Activated CD4-positive, alpha-beta T cell treated with anti-CD3 and anti-CD28 coated beads, Interleukin-2, amount 50 U/mL, for 1 hour (primary cell): ENCODE measurements around the gene HTRA2.

Experiments
- DNase-seq: peaks from one replicate; pipeline ENCODE4 v3.0.0-alpha.2; 2020

HTRA2 gene

DNA sequence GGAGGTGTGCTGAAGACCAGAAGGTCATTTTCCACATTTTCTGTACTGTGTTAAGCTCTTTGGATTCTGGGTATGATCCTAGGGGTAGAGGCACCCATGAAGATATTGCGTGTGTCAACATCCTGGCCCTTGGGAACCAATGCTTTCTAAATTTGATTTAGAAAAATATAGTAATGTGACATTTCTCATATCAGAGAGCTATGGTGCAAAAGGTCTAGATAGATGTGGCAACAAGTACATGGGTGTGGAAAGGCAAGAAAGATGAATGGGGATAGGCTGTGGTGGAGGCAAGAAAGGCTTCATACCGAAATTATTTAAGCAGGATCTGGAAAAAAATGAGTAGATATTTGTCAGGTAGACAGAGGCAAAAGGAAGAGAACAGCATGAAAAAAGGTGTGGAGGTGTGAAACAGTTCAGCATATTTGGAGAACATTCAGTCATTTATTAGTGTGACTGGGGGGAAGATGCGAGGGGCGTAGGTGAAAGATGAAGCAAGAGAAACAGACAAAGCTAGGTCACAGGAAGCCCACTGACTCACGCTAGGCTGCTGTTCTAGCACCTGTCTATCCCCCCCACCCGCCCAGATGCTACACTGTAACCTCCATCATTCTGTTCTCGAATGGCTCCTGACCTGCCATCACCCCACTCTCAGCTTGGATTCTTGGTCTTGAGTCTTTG is 36.5 kb downstream of the HTRA2 start:
- DNase-seq = no peak

DNA sequence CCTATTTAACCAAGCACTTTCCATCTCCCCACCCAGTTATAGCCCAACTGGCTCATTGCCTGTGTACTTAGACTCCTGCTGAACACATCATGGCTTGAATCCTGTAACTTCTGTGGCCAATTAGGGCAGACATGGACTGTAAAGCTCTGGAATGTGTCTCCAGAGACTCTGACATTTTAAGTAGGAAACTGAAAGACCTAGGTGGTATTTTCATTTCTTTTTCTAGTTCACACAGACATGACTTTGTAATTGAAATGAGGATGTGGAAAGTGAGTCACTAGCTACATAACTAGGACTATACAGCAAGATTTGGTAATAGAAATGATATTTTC is 37.0 kb downstream of the HTRA2 start:
- no peak for DNase-seq

DNA sequence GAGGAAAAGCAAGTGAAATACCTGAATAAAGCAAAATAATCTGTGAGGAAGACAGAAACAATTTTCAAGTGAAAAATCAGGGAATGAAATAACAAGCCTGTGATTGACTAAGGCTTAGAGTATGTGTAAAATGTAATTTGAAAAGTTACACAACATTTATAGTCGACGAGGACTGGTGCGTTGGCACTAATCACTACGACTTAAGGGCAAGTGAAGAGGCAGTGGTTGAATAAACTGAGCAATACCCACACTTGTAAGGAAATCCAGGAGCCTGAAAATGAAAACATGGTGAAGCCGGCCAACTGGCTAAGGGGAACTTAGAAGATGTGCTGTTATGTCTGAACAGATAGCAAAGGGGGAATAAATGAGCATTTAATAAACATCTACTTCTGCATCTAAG is 38.1 kb downstream of the HTRA2 start:
- no peak for DNase-seq

DNA sequence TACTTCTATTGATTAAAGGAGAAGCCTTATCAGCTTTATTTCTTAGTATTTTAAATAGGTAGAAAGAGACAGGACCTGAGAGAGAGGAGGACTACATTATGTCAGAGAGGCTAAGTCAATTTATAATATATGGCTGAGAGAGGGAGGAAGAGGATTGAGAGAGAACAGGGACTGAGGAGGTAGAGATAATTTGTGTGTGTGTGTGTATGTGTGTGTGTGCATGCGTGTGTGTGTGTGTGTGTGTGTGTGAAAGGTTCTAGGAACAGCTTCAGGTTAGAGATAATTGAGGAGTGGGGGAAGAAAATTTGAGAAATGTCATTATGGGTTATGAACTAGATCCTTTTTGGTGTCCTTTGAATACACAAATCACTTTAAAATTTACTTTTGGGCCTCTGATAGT is 40.0 kb downstream of the HTRA2 start:
- DNase-seq = no peak

DNA sequence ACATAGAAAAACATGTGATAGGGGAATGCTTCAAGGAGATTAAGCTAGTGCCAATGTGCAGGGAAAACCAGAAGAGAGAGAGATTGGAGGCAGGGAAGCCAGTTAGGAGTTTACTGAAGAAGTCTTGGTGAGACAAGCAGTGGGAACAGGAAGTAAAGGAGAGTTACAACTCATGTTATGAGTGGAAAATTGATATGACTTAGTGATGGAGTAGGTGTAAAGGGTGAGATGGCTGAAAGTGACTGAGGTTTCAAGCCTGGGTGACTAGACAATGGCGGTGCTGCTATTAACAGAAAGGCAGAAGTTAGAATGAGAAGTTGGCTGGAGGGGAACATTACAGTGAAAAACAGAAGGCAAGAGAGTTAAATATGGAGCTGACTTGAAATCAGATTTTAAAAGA is 41.3 kb downstream of the HTRA2 start:
- DNase-seq = no peak

DNA sequence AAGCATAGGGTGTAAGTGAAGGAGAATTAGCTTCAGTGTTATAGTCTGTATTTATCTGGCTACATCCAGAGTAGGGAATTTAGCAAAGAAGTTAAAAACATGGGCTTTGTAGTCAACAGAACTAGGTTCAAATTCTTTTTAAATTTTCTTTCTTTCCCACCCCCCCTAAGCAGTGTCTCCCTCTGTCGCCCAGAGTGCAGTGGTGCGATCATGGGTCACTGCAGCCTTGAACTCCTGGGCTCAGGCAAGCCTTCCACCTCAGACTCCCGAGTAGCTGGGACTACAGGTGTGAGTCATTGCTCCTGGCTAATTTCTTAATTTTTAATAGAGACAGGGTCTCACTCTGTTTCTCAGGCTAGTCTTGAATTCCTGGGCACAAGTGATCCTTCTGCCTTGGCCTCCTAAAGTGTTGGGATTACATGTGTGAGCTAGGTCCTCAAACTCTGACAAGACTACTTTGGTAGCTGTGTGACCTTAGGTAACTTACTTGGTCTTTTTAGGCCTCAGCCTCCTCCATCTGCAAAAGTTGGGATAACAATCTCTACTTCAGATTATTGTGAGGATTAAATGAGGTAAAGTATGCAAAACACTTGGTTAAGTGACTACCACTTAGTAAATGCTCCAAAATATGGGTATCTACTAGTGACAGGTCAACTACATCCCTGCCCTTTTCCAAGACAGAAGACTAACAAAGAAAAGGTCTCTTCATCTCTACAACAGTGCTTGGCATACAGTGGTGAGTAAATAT is 42.6 kb downstream of the HTRA2 start:
- no peak for DNase-seq

DNA sequence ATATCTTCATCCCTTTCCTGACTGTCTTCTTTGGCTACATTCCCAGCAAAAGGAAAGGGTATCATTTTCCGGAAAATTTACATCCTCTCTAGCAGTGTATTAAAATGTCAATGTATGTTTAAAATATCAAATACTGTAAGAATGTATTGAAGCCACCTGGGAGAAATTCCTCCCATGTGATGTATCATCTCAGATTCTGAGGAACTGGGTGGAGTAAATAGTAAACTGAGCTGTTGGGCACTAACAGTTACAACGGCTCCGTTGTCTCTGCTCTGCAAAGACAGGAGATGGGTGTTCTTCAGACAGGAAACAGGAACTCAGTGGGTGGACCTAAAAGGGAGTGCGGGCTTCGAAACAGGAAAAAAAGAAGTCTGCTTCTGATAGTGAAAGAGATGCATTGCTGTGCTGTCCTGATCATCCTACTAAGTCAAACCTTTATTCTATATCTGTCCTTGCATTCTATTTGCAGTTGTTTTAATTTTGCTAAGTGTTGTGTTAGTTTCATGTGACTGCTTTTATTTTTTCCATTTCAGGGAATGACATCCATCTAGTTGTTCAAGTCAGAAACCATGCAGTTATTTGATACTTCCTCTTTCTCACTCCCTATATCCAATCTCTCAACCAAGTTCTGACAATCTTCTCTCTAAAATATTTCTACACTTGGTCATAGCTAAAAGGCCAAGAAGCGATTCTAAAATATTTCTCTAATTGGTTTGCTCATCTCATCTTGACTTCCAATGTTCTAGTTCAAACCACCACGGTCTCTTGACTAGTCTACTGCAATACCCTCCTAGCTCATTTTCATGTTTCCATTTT is 44.2 kb downstream of the HTRA2 start:
- no peak for DNase-seq

DNA sequence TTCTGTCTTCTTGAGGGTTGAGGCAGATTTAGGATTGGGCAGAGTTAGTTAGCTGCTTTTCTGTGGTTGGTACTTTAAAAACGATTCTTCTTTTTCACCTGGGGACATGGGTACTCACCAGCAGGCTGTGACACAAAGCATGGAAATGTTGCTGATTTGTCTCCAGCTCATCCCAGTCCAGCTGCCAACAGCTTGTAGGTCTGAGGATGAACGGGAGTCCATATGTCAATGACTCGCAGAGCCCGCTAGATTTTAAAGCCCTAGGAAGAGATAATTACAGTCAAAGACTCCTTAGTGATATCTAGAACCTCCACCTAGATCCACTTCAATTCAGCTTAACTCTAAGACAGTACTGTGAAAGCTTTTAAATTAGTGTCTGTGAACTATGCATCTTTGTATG is 45.6 kb downstream of the HTRA2 start:
- no peak for DNase-seq

DNA sequence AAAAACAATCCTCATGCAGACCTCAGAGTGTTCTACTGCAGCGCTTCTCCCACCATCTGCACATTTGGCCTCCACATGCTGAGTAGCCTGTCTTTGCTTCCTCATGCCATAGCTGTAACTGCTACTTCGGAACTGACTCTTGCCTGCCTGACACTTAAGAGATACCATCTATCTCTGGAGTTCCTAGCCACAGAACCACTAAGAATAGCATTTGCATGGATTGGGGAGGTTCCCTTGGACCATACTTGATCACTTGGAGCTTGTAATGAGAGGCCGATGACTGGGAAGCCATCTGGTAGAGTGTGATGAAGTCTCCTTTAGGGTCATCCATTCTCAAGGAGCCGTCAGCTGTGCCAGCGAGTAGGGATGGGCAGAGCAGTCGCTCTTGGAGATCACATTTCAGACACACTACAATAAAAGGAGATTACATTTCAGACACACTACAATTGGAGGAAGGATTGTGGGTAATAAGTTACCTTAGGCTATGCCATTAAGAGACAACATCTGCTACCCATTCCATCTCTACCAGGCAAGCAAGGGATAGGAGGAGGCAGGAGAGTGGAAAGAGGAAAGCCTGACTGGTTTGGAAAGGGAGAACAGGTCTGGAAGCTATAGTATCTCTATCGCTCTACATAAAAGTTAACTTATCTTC is 46.6 kb downstream of the HTRA2 start:
- no peak for DNase-seq

DNA sequence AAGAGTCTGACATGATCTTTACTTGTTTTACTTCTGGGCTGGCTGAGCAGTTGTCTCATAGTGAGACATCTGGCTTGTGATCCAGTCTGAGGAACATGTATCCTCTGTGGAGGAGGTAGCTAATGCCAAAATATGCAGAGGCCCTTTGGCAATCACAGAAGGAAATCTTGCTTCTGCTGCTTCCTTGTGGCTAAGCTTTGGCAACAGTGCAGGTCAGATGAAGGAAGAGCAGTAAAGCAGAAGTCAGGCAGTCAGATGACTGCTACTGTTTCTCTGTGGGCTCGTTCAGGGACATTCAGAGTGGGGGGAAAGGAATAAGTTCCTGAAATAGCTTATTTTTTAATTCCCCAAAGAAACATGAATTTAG is 47.1 kb downstream of the HTRA2 start:
- DNase-seq = no peak

DNA sequence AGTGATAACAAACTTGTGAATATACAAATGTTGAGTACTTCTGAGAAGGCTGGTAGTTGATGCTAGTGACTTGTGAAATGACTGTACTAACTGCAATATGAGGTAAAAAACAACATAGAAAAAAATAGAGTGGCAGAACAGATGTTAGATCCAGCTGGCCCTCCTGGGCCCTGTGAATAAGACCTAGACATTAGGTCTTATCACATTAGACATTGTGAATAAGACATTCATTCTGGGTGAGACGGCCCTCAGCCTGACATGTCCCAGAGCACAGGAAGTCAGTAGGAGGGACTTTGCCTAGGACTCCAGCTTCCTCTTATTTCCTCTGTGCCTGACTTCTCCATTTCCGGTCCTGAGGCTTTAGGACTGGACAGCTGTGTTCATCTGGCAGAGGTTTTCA is 47.7 kb downstream of the HTRA2 start:
- DNase-seq = no peak

DNA sequence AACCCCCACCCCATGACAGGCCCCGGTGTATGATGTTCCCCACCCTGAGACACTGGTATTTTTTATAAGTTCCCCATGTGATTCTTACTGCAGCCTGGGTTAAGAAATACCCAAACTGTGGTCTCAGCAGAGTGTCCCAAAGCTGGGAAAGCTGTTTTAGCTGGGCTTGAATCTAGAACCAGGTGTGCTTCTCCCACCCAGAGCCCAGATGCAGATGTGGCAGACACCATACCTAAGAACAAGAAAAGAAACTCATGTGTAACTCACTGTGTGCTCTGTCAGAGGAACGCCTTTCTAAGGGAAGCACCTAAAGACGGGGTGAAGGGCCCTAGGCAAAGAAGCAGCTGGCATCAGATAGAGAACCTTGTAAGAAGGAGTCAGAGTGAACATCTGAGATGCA is 48.7 kb downstream of the HTRA2 start:
- DNase-seq = no peak

DNA sequence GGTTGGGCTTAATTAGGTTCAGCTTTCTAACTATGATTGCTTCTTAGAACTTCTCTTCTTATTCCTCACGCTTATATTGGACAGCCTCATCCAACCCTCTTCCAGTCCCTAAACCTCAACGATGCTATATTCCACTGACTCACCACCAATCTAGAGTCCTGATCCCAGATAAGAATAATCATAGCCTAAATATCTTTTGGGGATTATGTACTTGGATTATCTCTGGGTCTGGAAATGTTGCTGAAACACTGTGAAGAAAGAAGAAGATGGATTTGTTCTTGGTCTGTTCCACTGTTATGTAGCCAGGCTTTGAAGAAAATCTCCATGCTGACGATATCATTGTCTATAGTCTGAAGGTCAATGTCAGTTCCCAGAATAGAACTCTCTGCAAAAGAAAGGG is 51.7 kb downstream of the HTRA2 start:
- DNase-seq = no peak

DNA sequence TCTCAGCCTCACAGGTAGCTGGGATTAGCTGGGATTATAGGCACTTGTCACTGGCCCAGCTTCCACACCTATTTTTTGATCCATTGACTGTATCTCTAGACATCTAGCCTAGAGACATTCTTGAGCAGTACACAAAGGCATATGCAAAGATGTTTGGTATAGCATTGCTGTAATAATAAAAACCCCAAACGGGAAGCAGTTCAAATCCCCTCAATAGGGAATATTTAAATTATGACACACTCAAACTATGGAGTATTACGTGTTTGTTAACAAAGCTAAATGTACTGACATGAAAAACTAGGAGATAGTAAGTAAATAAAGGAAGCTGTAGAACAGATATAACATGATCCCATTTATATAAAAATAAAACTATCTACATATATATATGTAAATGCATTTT is 52.5 kb downstream of the HTRA2 start:
- DNase-seq = no peak
